IMR-90 (cell line): ENCODE results near the gene CDKAL1. TPM values are rescaled to one million over a fixed set of nuclear protein-coding genes. Genes with fewer than 3 reads are reported as not detected.

Source experiments
- ATAC-seq: fragments of 200-7000 bp; cut with Tn5 transposase; 2 replicates; pipeline ENCODE4 v1.9.1; 2020; ENCODE audit warnings: low read depth, mild to moderate bottlenecking, moderate library complexity
- BruUV-seq: library from RNA; stranded (reverse); fragments of 400-500 nt; replicated peaks from 2 replicates; lab custom pipeline; 2021; lab: Mats Ljungman, UMichigan
- CTCF ChIA-PET: fragments of 300-600 bp; formaldehyde crosslinking; extraction: SDS; loops from one replicate; lab custom pipeline; 2021; ENCODE audit warnings: antibody characterized with exemption; lab: Yijun Ruan, JAX
- POLR2A ChIA-PET: fragments of 300-600 bp; sonication (Branson Sonifier 250); formaldehyde crosslinking; loops from one replicate; lab custom pipeline; 2022; ENCODE audit warnings: antibody characterized with exemption; ENCODE audit not compliant: unreplicated experiment; lab: Charles Lee
- DNase-seq: peaks from one replicate; pipeline ENCODE4 v3.0.0; 2013
- H2AFZ ChIP-seq: replicated peaks from 2 replicates; pipeline ENCODE3; 2013; ENCODE audit warnings: low read length, mild to moderate bottlenecking; ENCODE audit not compliant: poor library complexity
- H2AK5ac ChIP-seq: 2 replicates; pipeline ENCODE4 v1.6.1; 2013; ENCODE audit warnings: low read depth, low read length, inconsistent platforms
- H2AK9ac ChIP-seq: replicated peaks from 2 replicates; pipeline ENCODE3; 2013; ENCODE audit warnings: mild to moderate bottlenecking, low read depth, low read length, moderate library complexity; ENCODE audit not compliant: poor library complexity
- H2BK120ac ChIP-seq: 2 replicates; pipeline ENCODE4 v1.6.1; 2013; ENCODE audit warnings: low read depth, low read length, inconsistent platforms
- H2BK15ac ChIP-seq: 3 replicates; pipeline ENCODE4 v1.6.1; 2013; ENCODE audit warnings: low read depth, low read length, inconsistent platforms
- H2BK20ac ChIP-seq: 2 replicates; pipeline ENCODE4 v1.6.1; 2013; ENCODE audit warnings: low read depth, mild to moderate bottlenecking, inconsistent platforms, low read length, moderate library complexity
- H2BK5ac ChIP-seq: 2 replicates; pipeline ENCODE4 v1.6.1; 2013; ENCODE audit warnings: mild to moderate bottlenecking, low read depth, low read length, inconsistent platforms; ENCODE audit not compliant: poor library complexity, severe bottlenecking
- H3K14ac ChIP-seq: replicated peaks from 2 replicates; pipeline ENCODE4 v1.6.1; 2013; ENCODE audit warnings: low read depth, low read length, inconsistent platforms
- H3K18ac ChIP-seq: 2 replicates; pipeline ENCODE4 v1.6.1; 2013; ENCODE audit warnings: low read depth, low read length, control low read depth
- H3K23ac ChIP-seq: 2 replicates; pipeline ENCODE4 v1.6.1; 2013; ENCODE audit warnings: low read depth, low read length, inconsistent platforms
- H3K27ac ChIP-seq: 2 replicates; pipeline ENCODE4 v1.5.1; 2013; ENCODE audit warnings: mild to moderate bottlenecking, control low read depth, low read length; ENCODE audit not compliant: insufficient read depth
- H3K27me3 ChIP-seq: 2 replicates; pipeline ENCODE4 v1.6.1; 2013; ENCODE audit warnings: low read length; ENCODE audit not compliant: control insufficient read depth, insufficient read depth
- H3K36me3 ChIP-seq: 2 replicates; pipeline ENCODE4 v1.6.1; 2013; ENCODE audit warnings: low read length, mixed read lengths; ENCODE audit not compliant: control insufficient read depth, insufficient read depth
- H3K4ac ChIP-seq: 2 replicates; pipeline ENCODE4 v1.6.1; 2013; ENCODE audit warnings: low read depth, low read length, inconsistent platforms
- H3K4me1 ChIP-seq: 2 replicates; pipeline ENCODE4 v1.6.1; 2013; ENCODE audit warnings: low read length, mixed read lengths; ENCODE audit not compliant: control insufficient read depth, insufficient read depth
- H3K4me2 ChIP-seq: 2 replicates; pipeline ENCODE4 v1.6.1; 2013; ENCODE audit warnings: low read depth, mild to moderate bottlenecking, control low read depth, low read length, moderate library complexity
- H3K4me3 ChIP-seq: 2 replicates; pipeline ENCODE4 v1.5.1; 2013; ENCODE audit warnings: low read depth, mild to moderate bottlenecking, control low read depth, low read length, moderate library complexity; ENCODE audit not compliant: insufficient read depth
- H3K56ac ChIP-seq: 2 replicates; pipeline ENCODE4 v1.6.1; 2013; ENCODE audit warnings: low read length, inconsistent platforms; ENCODE audit not compliant: insufficient read depth; ENCODE audit errors: extremely low read depth
- H3K79me1 ChIP-seq, 2 experiments: 2 replicates each; pipeline ENCODE4 v1.6.1; 2013; ENCODE audit warnings: low read length in 2 of 2, inconsistent platforms in 1 of 2, low read depth in 1 of 2
- H3K9ac ChIP-seq: 2 replicates; pipeline ENCODE4 v1.6.1; 2013; ENCODE audit warnings: low read depth, low read length, control low read depth
- H3K9me1 ChIP-seq: 2 replicates; pipeline ENCODE4 v1.6.1; 2013; ENCODE audit warnings: low read length, inconsistent platforms; ENCODE audit not compliant: insufficient read depth
- H3K9me3 ChIP-seq: 2 replicates; pipeline ENCODE4 v1.6.1; 2013; ENCODE audit warnings: low read length; ENCODE audit not compliant: control insufficient read depth, insufficient read depth
- H4K20me1 ChIP-seq: 2 replicates; pipeline ENCODE4 v1.6.1; 2013; ENCODE audit warnings: low read length, inconsistent platforms; ENCODE audit not compliant: insufficient read depth
- H4K5ac ChIP-seq: 2 replicates; pipeline ENCODE4 v1.6.1; 2013; ENCODE audit warnings: mild to moderate bottlenecking, low read depth, low read length, control low read depth
- H4K8ac ChIP-seq, 2 experiments: 2 replicates each; pipeline ENCODE4 v1.6.1; 2013; ENCODE audit warnings: low read depth in 2 of 2, low read length in 2 of 2, control low read depth in 1 of 2, inconsistent platforms in 1 of 2
- H4K91ac ChIP-seq: 2 replicates; pipeline ENCODE4 v1.6.1; 2013; ENCODE audit warnings: low read depth, low read length, inconsistent platforms; ENCODE audit not compliant: insufficient read depth
- BHLHE40 ChIP-seq: fragments of 150-350 bp; IDR thresholded peaks from 2 replicates; pipeline ENCODE4 v1.6.1; 2016; ENCODE audit warnings: mild to moderate bottlenecking, low read depth, low read length
- CEBPB ChIP-seq: IDR thresholded peaks from 2 replicates; pipeline ENCODE4 v1.6.1; 2012; ENCODE audit warnings: low read depth, low read length, improper control_type of control experiment
- CHD1 ChIP-seq: IDR thresholded peaks from 2 replicates; pipeline ENCODE4 v1.6.1; 2012; ENCODE audit warnings: low read depth, low read length, improper control_type of control experiment
- FOS ChIP-seq: fragments of 150-350 bp; IDR thresholded peaks from 2 replicates; pipeline ENCODE4 v1.6.1; 2016; ENCODE audit warnings: low read depth, low read length
- MAFK ChIP-seq: IDR thresholded peaks from 2 replicates; pipeline ENCODE4 v1.6.1; 2012; ENCODE audit warnings: low read depth, low read length, improper control_type of control experiment
- MAZ ChIP-seq: IDR thresholded peaks from 2 replicates; pipeline ENCODE4 v1.6.1; 2012; ENCODE audit warnings: low read depth, mild to moderate bottlenecking, low read length, improper control_type of control experiment, moderate library complexity, borderline replicate concordance
- MXI1 ChIP-seq: IDR thresholded peaks from 2 replicates; pipeline ENCODE4 v1.6.1; 2012; ENCODE audit warnings: low read depth, mild to moderate bottlenecking, low read length, moderate library complexity, borderline replicate concordance
- NFE2L2 ChIP-seq: fragments of 150-350 bp; IDR thresholded peaks from 2 replicates; pipeline ENCODE4 v1.6.1; 2016; ENCODE audit warnings: low read depth, mild to moderate bottlenecking, low read length
- POLR2A ChIP-seq: IDR thresholded peaks from 2 replicates; pipeline ENCODE4 v1.6.1; 2012; ENCODE audit warnings: mild to moderate bottlenecking, low read depth, low read length
- RAD21 ChIP-seq: IDR thresholded peaks from 2 replicates; pipeline ENCODE4 v1.6.1; 2012; ENCODE audit warnings: low read length, improper control_type of control experiment
- RCOR1 ChIP-seq: IDR thresholded peaks from 2 replicates; pipeline ENCODE4 v1.6.1; 2012; ENCODE audit warnings: mild to moderate bottlenecking, low read length, improper control_type of control experiment; ENCODE audit not compliant: insufficient replicate concordance
- RFX5 ChIP-seq: IDR thresholded peaks from 2 replicates; pipeline ENCODE4 v1.8.0; 2012; ENCODE audit warnings: low read depth, mild to moderate bottlenecking, low read length, moderate library complexity
- SMC3 ChIP-seq: fragments of 150-350 bp; IDR thresholded peaks from 2 replicates; pipeline ENCODE4 v1.6.1; 2016; ENCODE audit warnings: low read depth, mild to moderate bottlenecking, antibody characterized with exemption, low read length, moderate library complexity
- WGBS, 2 experiments: methylation state at CpG; one replicate each; pipeline versions ENCODE4 v1.1.5 to v1.1.7; 2013; ENCODE audit warnings: missing lambda C conversion rate in 2 of 2; ENCODE audit not compliant: insufficient read length in 1 of 2; ENCODE audit errors: extremely low coverage in 2 of 2; 5-methylcytosine and 5-hydroxymethylcytosine counted together
- dilution Hi-C: fragments of 300-500 bp; cut with HindIII; formaldehyde crosslinking; loops from one replicate; pipeline ENCODE4 v1.14.3; 2018; ENCODE audit warnings: low sequenced_read_pairs; ENCODE audit not compliant: unreplicated experiment
- in situ Hi-C: fragments of 300-500 bp; cut with MboI; formaldehyde crosslinking; loops from 3 replicates; pipeline ENCODE4 v1.14.3; 2019; ENCODE audit warnings: low sequenced_read_pairs, inconsistent platforms, mixed read lengths
- intact Hi-C: fragments of 100-400 bp; cut with micrococcal nuclease; formaldehyde crosslinking; loops from 2 replicates; pipeline ENCODE4 v1.10.0; 2022
- polyA plus RNA-seq, 3 experiments: library from polyadenylated mRNA; depleted of rRNA; stranded (reverse); fragments of >200 nt; gene quantifications; 2 replicates each; pipeline ENCODE4 v1.2.3, GENCODE V29; 2012; ENCODE audit warnings: low replicate concordance in 1 of 3
- total RNA-seq: library from RNA; depleted of rRNA; stranded (reverse); fragments of >200 nt; gene quantifications from 2 replicates; pipeline ENCODE4 v1.2.3, GENCODE V29; 2012
- TF ChIP-seq, protein P1 (sequence below): fragments of 150-350 bp; IDR thresholded peaks from 2 replicates; pipeline ENCODE4 v1.6.1; 2017; ENCODE audit warnings: mild to moderate bottlenecking, antibody characterized with exemption, low read length, low read depth
- TF ChIP-seq, protein P2 (sequence below): conservative IDR thresholded peaks from 2 replicates; pipeline ENCODE4 v1.5.1; 2012; ENCODE audit warnings: mild to moderate bottlenecking, low read depth, low read length, improper control_type of control experiment

The CDKAL1 gene
- total and polyA plus RNA-seq, 2 of the 4 experiments (the other 2 are of a cell fraction): 3.7 to 13.1 TPM

- ChIA-PET POLR2A (no interaction called here), CTCF (no interaction called here)
- H3K36me3 ChIP-seq: no peaks in the 10 kb centered on the region
- H3K56ac ChIP-seq: no peak overlapping the region
- H2BK5ac ChIP-seq: no peak overlapping the region
- H2BK20ac ChIP-seq: no peak overlapping the region
- H3K14ac ChIP-seq: no peak overlapping the region
- BruUV-seq: no TSS peak
- H4K20me1 ChIP-seq: no peaks in the 10 kb centered on the region
- no peaks in the 10 kb centered on the region for H3K4me1 ChIP-seq
- H2BK15ac ChIP-seq: no peak overlapping the region
- in situ Hi-C loops: no loop called here
- H4K5ac ChIP-seq: no peak overlapping the region
- H3K9me1 ChIP-seq: no peaks in the 10 kb centered on the region
- no peak overlapping the region for H2AK5ac ChIP-seq
- dilution Hi-C loops: no loop called here
- H2BK120ac ChIP-seq: no peak overlapping the region
- no peak overlapping the region for H4K91ac ChIP-seq
- DNase-seq (no peak), ATAC-seq (no peak)
- H3K4me2 ChIP-seq: no peak overlapping the region
- intact Hi-C loops: no loop called here
- no peaks in the 10 kb centered on the region for H3K27me3 ChIP-seq
- H3K23ac ChIP-seq: no peak overlapping the region
- WGBS, 2 experiments: no CpG with 5 or more reads among the region's 5 CpGs
- H3K9ac ChIP-seq: no peak overlapping the region
- no peak overlapping the region for H3K4ac ChIP-seq
- H2AFZ ChIP-seq: no peak overlapping the region
- H3K4me3 ChIP-seq: no peak overlapping the region
- TF ChIP-seq SMC3 (no peak), MAZ (no peak), NFE2L2 (no peak), BHLHE40 (no peak), MAFK (no peak), RFX5 (no peak), FOS (no peak), POLR2A (no peak), CEBPB (no peak), CHD1 (no peak), RCOR1 (no peak), MXI1 (no peak), RAD21 (no peak)
- TF ChIP-seq, protein P1, sequence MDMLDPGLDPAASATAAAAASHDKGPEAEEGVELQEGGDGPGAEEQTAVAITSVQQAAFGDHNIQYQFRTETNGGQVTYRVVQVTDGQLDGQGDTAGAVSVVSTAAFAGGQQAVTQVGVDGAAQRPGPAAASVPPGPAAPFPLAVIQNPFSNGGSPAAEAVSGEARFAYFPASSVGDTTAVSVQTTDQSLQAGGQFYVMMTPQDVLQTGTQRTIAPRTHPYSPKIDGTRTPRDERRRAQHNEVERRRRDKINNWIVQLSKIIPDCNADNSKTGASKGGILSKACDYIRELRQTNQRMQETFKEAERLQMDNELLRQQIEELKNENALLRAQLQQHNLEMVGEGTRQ: no peak
- TF ChIP-seq, protein P2, sequence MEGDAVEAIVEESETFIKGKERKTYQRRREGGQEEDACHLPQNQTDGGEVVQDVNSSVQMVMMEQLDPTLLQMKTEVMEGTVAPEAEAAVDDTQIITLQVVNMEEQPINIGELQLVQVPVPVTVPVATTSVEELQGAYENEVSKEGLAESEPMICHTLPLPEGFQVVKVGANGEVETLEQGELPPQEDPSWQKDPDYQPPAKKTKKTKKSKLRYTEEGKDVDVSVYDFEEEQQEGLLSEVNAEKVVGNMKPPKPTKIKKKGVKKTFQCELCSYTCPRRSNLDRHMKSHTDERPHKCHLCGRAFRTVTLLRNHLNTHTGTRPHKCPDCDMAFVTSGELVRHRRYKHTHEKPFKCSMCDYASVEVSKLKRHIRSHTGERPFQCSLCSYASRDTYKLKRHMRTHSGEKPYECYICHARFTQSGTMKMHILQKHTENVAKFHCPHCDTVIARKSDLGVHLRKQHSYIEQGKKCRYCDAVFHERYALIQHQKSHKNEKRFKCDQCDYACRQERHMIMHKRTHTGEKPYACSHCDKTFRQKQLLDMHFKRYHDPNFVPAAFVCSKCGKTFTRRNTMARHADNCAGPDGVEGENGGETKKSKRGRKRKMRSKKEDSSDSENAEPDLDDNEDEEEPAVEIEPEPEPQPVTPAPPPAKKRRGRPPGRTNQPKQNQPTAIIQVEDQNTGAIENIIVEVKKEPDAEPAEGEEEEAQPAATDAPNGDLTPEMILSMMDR: no peak
- no peak overlapping the region for H2AK9ac ChIP-seq
- H3K9me3 ChIP-seq: no peaks in the 10 kb centered on the region
- no peak overlapping the region for H3K18ac ChIP-seq
- no peak overlapping the region for H3K27ac ChIP-seq
- H3K79me1 ChIP-seq: no peaks in the 10 kb centered on the region
- H4K8ac ChIP-seq: no peak overlapping the region
Observed at GRCh38 chr6:20960067-20960466, 425.8 kb downstream of the CDKAL1 start.
